ENCODE data around the gene NREP.

Gene NREP

GRCh38 chr5:111764019-111764418 lies 7.0 kb upstream of the NREP start:
- DNase-seq, result no peak

- DNase-seq, result no peak
These were observed 5.9 kb upstream of the NREP start for GRCh38 chr5:111762895-111763294.

GRCh38 chr5:111758284-111758628 lies 1.3 kb upstream of the NREP start:
- no peak for DNase-seq

GRCh38 chr5:111757355-111758283 lies 625 bp upstream of the NREP start:
- DNase-seq, result peak; percentile 100

GRCh38 chr5:111755942-111756381 lies 1.0 kb downstream of the NREP start:
- DNase-seq, result peak; percentile 15

- no peak for DNase-seq
These were observed 1.6 kb downstream of the NREP start for GRCh38 chr5:111755345-111755941.

GRCh38 chr5:111753884-111754589 lies 3.0 kb downstream of the NREP start:
- no peak for DNase-seq

GRCh38 chr5:111752426-111752965 lies 4.5 kb downstream of the NREP start:
- no peak for DNase-seq

- no peak for DNase-seq
These were observed 7.5 kb downstream of the NREP start for GRCh38 chr5:111749303-111750026.

GRCh38 chr5:111748304-111748763 lies 8.7 kb downstream of the NREP start:
- no peak for DNase-seq

GRCh38 chr5:111747337-111747736 lies 9.7 kb downstream of the NREP start:
- DNase-seq, result no peak

GRCh38 chr5:111746791-111747190 lies 10.2 kb downstream of the NREP start:
- DNase-seq, result no peak

GRCh38 chr5:111745075-111745739 lies 11.8 kb downstream of the NREP start:
- DNase-seq, result no peak

- DNase-seq, result no peak
These were observed 12.5 kb downstream of the NREP start for GRCh38 chr5:111744455-111744854.

GRCh38 chr5:111743988-111744387 lies 13.0 kb downstream of the NREP start:
- DNase-seq, result no peak

GRCh38 chr5:111743512-111743911 lies 13.5 kb downstream of the NREP start:
- DNase-seq, result no peak

GRCh38 chr5:111742177-111742994 lies 14.6 kb downstream of the NREP start:
- no peak for DNase-seq

GRCh38 chr5:111741278-111741677 lies 15.7 kb downstream of the NREP start:
- DNase-seq, result no peak

GRCh38 chr5:111739416-111739815 lies 17.6 kb downstream of the NREP start:
- no peak for DNase-seq

GRCh38 chr5:111738118-111738517 lies 18.9 kb downstream of the NREP start:
- no peak for DNase-seq

- no peak for DNase-seq
These were observed 19.3 kb downstream of the NREP start for GRCh38 chr5:111737716-111738115.
